Stimulated activated naive CD4-positive, alpha-beta T cell treated with Interleukin-2 at 50 U/mL for 16 hours (primary cell): ENCODE measurements around the gene LACRT.

ENCODE experiments used
- DNase-seq: peaks from one replicate; lab custom pipeline; 2025; lab: John Stamatoyannopoulos, UW

The LACRT gene

GRCh38 chr12:54601841-54602240, 32.9 kb downstream of the LACRT start:
- DNase-seq, result no peak

- no peak for DNase-seq
Observed at GRCh38 chr12:54598970-54599369, 35.7 kb downstream of the LACRT start.

GRCh38 chr12:54596526-54596946, 38.2 kb downstream of the LACRT start:
- DNase-seq, result peak; percentile 26

- no peak for DNase-seq
Observed at GRCh38 chr12:54595471-54595870, 39.2 kb downstream of the LACRT start.

- no peak for DNase-seq
Observed at GRCh38 chr12:54593725-54594124, 41.0 kb downstream of the LACRT start.

GRCh38 chr12:54593135-54593534, 41.6 kb downstream of the LACRT start:
- no peak for DNase-seq

GRCh38 chr12:54592316-54592715, 42.4 kb downstream of the LACRT start:
- DNase-seq, result no peak

GRCh38 chr12:54590978-54591591, 43.6 kb downstream of the LACRT start:
- no peak for DNase-seq

GRCh38 chr12:54589964-54590363, 44.7 kb downstream of the LACRT start:
- DNase-seq, result no peak

- no peak for DNase-seq
Observed at GRCh38 chr12:54588890-54589267, 45.8 kb downstream of the LACRT start.

- DNase-seq, result no peak
Observed at GRCh38 chr12:54588110-54588889, 46.4 kb downstream of the LACRT start, which contains the start of gene PPP1R1A. Gene PPP1R1A (minus strand): TSS chr12:54588659. CDS start chr12:54588488, 171 bp downstream.

GRCh38 chr12:54587315-54587873, 47.3 kb downstream of the LACRT start:
- DNase-seq, result no peak

- no peak for DNase-seq
Observed at GRCh38 chr12:54586620-54587019, 48.1 kb downstream of the LACRT start.

- DNase-seq, result no peak
Observed at GRCh38 chr12:54585243-54585642, 49.5 kb downstream of the LACRT start.

GRCh38 chr12:54584128-54584527, 50.6 kb downstream of the LACRT start:
- DNase-seq, result no peak

GRCh38 chr12:54583726-54584125, 51.0 kb downstream of the LACRT start:
- no peak for DNase-seq

GRCh38 chr12:54581412-54581811, 53.3 kb downstream of the LACRT start:
- no peak for DNase-seq
